ENCODE measurements around the gene CDH13. TPM values are rescaled to one million over a fixed set of nuclear protein-coding genes. Genes with fewer than 3 reads are reported as not detected.
A peak's percentile ranks its signal among the peaks of the same experiment; 100 is the strongest.

Gene CDH13
- total RNA-seq, 2 experiments from 2014 or later, result not detected

- H3K4me3 ChIP-seq (ENCODE audit: low read depth, low read length, poor library complexity, severe bottlenecking), result no peak overlapping the region
- CTCF ChIA-PET (ENCODE audit: unreplicated experiment), result no interaction called here
These were observed 1074.7 kb downstream of the CDH13 start for GRCh38 chr16:83701494-83701893.

GRCh38 chr16:83704656-83705055, 1077.9 kb downstream of the CDH13 start:
- DNase-seq (ENCODE audit: low spot score), result no peak

More at GRCh38 chr16:83701494-83701893, 1074.7 kb downstream of the CDH13 start:
- Histone ChIP-seq H3K9me2 (ENCODE audit: insufficient read depth, low read length) (no peaks in the 10 kb centered on the region), H2AFZ (ENCODE audit: low read length) (no peak overlapping the region), H3K79me2 (ENCODE audit: insufficient read depth, low read depth, low read length) (no peaks in the 10 kb centered on the region), H4K20me1 (ENCODE audit: insufficient read depth, low read length) (no peaks in the 10 kb centered on the region), H3K9me3 (ENCODE audit: low read length) (no peaks in the 10 kb centered on the region), H3K4me1 (ENCODE audit: insufficient read depth, low read length, poor library complexity, severe bottlenecking) (no peaks in the 10 kb centered on the region), H3K36me3 (ENCODE audit: insufficient read depth, low read length) (no peaks in the 10 kb centered on the region), H3K4me2 (ENCODE audit: low read length) (no peak overlapping the region), H3K27ac (ENCODE audit: low read depth, low read length, poor library complexity, severe bottlenecking) (no peak overlapping the region)
- BruUV-seq (replicated peaks), result no TSS peak
- peak; percentile 23 for DNase-seq (ENCODE audit: low spot score)
- intact Hi-C loops (cut with micrococcal nuclease; ENCODE audit: unreplicated experiment), result no loop called here
- POLR2A ChIA-PET, result no interaction called here
- TF ChIP-seq, protein P1, sequence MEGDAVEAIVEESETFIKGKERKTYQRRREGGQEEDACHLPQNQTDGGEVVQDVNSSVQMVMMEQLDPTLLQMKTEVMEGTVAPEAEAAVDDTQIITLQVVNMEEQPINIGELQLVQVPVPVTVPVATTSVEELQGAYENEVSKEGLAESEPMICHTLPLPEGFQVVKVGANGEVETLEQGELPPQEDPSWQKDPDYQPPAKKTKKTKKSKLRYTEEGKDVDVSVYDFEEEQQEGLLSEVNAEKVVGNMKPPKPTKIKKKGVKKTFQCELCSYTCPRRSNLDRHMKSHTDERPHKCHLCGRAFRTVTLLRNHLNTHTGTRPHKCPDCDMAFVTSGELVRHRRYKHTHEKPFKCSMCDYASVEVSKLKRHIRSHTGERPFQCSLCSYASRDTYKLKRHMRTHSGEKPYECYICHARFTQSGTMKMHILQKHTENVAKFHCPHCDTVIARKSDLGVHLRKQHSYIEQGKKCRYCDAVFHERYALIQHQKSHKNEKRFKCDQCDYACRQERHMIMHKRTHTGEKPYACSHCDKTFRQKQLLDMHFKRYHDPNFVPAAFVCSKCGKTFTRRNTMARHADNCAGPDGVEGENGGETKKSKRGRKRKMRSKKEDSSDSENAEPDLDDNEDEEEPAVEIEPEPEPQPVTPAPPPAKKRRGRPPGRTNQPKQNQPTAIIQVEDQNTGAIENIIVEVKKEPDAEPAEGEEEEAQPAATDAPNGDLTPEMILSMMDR (conservative IDR thresholded peaks at IDR 0.05; ENCODE audit: low read length), result no peak
- TF ChIP-seq EZH2phosphoT487 (IDR thresholded peaks at IDR 0.05; ENCODE audit: borderline replicate concordance, low read depth, low read length), result no peak

DNA sequence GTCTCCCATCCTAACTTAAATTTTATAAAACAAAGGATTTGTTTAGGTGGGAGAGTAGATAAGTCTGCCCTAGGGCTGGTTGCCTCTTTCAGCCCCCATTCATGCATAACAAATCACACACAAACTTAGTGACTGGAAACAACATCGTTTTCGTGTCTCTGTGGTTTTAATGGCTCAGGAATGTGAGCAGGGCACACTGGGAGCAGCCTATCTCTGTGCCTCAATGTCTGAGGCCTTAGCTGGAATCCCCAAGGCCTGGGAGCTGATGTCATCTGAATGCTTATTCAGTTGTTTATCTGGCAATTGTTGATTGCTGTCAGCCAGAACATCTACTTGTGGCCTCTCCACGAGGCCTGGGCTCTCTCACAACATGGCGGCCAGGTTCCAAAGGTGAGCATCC, 1079.1 kb downstream of the CDH13 start:
- H3K27ac ChIP-seq (ENCODE audit: low read depth, low read length, poor library complexity, severe bottlenecking), result no peak overlapping the region
- no peak overlapping the region for H3K4me3 ChIP-seq (ENCODE audit: low read depth, low read length, poor library complexity, severe bottlenecking)
- no peak for TF ChIP-seq EZH2phosphoT487 (IDR thresholded peaks at IDR 0.05; ENCODE audit: borderline replicate concordance, low read depth, low read length)
- TF ChIP-seq, protein P1 (conservative IDR thresholded peaks at IDR 0.05; ENCODE audit: low read length), result no peak
- H3K4me1 ChIP-seq (ENCODE audit: insufficient read depth, low read length, poor library complexity, severe bottlenecking), result no peaks in the 10 kb centered on the region
- no peaks in the 10 kb centered on the region for H3K79me2 ChIP-seq (ENCODE audit: insufficient read depth, low read depth, low read length)
- ChIA-PET POLR2A (interaction anchor here (0.7 kb wide), 1 partner anchor 53 kb away, joined by 3 read pairs; no protein-coding TSS in a partner anchor), CTCF (ENCODE audit: unreplicated experiment) (no interaction called here)
- H4K20me1 ChIP-seq (ENCODE audit: insufficient read depth, low read length), result no peaks in the 10 kb centered on the region
- H3K4me2 ChIP-seq (ENCODE audit: low read length), result no peak overlapping the region
- no peaks in the 10 kb centered on the region for H3K9me3 ChIP-seq (ENCODE audit: low read length)
- DNase-seq (ENCODE audit: low spot score), result no peak
- no peak overlapping the region for H2AFZ ChIP-seq (ENCODE audit: low read length)
- intact Hi-C loops (cut with micrococcal nuclease; ENCODE audit: unreplicated experiment), result no loop called here
- H3K9me2 ChIP-seq (ENCODE audit: insufficient read depth, low read length), result no peaks in the 10 kb centered on the region
- H3K36me3 ChIP-seq (ENCODE audit: insufficient read depth, low read length), result no peaks in the 10 kb centered on the region
- no TSS peak for BruUV-seq (replicated peaks)

More at GRCh38 chr16:83704656-83705055, 1077.9 kb downstream of the CDH13 start:
- no peak for TF ChIP-seq EZH2phosphoT487 (IDR thresholded peaks at IDR 0.05; ENCODE audit: borderline replicate concordance, low read depth, low read length)
- TF ChIP-seq, protein P1 (conservative IDR thresholded peaks at IDR 0.05; ENCODE audit: low read length), result no peak
- Histone ChIP-seq H3K36me3 (ENCODE audit: insufficient read depth, low read length) (no peaks in the 10 kb centered on the region), H4K20me1 (ENCODE audit: insufficient read depth, low read length) (no peaks in the 10 kb centered on the region), H3K79me2 (ENCODE audit: insufficient read depth, low read depth, low read length) (no peaks in the 10 kb centered on the region), H3K9me3 (ENCODE audit: low read length) (no peaks in the 10 kb centered on the region), H3K4me2 (ENCODE audit: low read length) (no peak overlapping the region), H3K4me3 (ENCODE audit: low read depth, low read length, poor library complexity, severe bottlenecking) (no peak overlapping the region), H3K27ac (ENCODE audit: low read depth, low read length, poor library complexity, severe bottlenecking) (no peak overlapping the region), H3K4me1 (ENCODE audit: insufficient read depth, low read length, poor library complexity, severe bottlenecking) (no peaks in the 10 kb centered on the region), H2AFZ (ENCODE audit: low read length) (no peak overlapping the region), H3K9me2 (ENCODE audit: insufficient read depth, low read length) (no peaks in the 10 kb centered on the region)
- CTCF ChIA-PET (ENCODE audit: unreplicated experiment), result no interaction called here
- POLR2A ChIA-PET, result no interaction called here
- intact Hi-C loops (cut with micrococcal nuclease; ENCODE audit: unreplicated experiment), result no loop called here
- no TSS peak for BruUV-seq (replicated peaks)

Measured in OCI-LY7 (cell line).